Measurements from ENCODE around the gene MED13L. TPM values are rescaled to one million over a fixed set of nuclear protein-coding genes. Genes with fewer than 3 reads are reported as not detected.

MED13L gene
- total and polyA plus RNA-seq, 2 donors (not counting 3 experiments of a cell fraction or from before 2014, with no cell fraction given): 27.4 to 93.6 TPM

DNA sequence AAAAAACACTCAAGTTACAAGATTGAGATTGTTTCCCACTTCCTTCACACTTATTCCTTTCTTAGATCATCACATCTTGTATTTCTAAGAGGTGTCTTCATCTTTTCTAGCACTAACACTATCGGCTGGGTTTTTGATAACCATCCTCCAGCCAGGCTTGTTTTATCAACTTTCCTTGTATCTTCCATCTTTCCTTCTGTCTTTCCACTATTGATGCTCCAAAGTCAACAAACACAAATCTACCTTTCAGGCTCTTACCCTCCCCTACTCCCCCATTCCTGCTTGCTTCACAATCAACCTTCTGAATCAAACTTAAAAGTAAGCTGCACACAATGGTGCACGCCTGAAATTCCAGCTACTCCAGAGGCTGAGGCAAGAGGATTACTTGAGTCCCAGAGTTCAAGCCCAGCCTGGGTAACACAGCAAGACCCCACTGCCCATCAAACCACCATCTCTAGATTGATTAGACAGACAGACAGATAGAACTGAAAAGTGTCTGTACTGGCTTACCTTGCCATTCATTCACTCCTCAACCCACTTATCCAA is 12.9 kb downstream of the MED13L start:
- Histone ChIP-seq H2AFZ (ENCODE audit: low read depth, low read length) (no peak overlapping the region), H3K4me3 (replicated peaks in 1 of 3; ENCODE audit: insufficient read depth in 1 of 3, low read depth in 1 of 3, low read length in 3 of 3) (no peak overlapping the region), H3K4me1 (ENCODE audit: control insufficient read depth, extremely low read depth, insufficient read depth, low read length) (peaks cover 13% of the 10 kb centered on the region), H3K79me2 (ENCODE audit: control insufficient read depth, insufficient read depth, low read length) (peaks cover 92% of the 10 kb centered on the region), H3K9me3 (replicated peaks; ENCODE audit: control insufficient read depth, insufficient read depth, low read length) (no peaks in the 10 kb centered on the region), H4K20me1 (replicated peaks; ENCODE audit: control insufficient read depth, extremely low read depth, insufficient read depth, low read length) (peaks cover 26% of the 10 kb centered on the region), H3K4me2 (ENCODE audit: insufficient read depth, low read length) (no peak overlapping the region), H3K27ac (ENCODE audit: insufficient read depth, low read depth, low read length) (no peak overlapping the region), H3K9me1 (replicated peaks; ENCODE audit: control insufficient read depth, extremely low read depth, insufficient read depth, low read length) (no peaks in the 10 kb centered on the region), H3K36me3 (ENCODE audit: control insufficient read depth in 2 of 2, extremely low read depth in 1 of 2, insufficient read depth in 2 of 2, low read length in 2 of 2) (no peaks in the 10 kb centered on the region), H3K9ac (replicated peaks; ENCODE audit: extremely low read depth, insufficient read depth, low read length) (no peak overlapping the region), H3K27me3 (ENCODE audit: control insufficient read depth in 2 of 2, insufficient read depth in 2 of 2, low read length in 2 of 2) (no peaks in the 10 kb centered on the region)
- ChIA-PET CTCF (interaction anchor here (1.5 to 1.9 kb wide), 2 partner anchors 124 to 265 kb away, joined by 5 read pairs; no protein-coding TSS in a partner anchor), POLR2A (no interaction called here)
- intact Hi-C loops (cut with micrococcal nuclease) (no loop called here), dilution Hi-C loops (cut with MboI; ENCODE audit: extremely low pct_ligation_motif_present, low sequenced_read_pairs) (no loop called here)
- no TSS peak for BruUV-seq (replicated peaks)
- no peak for DNase-seq (ENCODE audit: low read depth, low spot score)
- FAIRE-seq: no peak
- TF ChIP-seq, protein P1, sequence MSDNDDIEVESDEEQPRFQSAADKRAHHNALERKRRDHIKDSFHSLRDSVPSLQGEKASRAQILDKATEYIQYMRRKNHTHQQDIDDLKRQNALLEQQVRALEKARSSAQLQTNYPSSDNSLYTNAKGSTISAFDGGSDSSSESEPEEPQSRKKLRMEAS (IDR thresholded peaks at IDR 0.05; ENCODE audit: insufficient read depth, insufficient read length): no peak
- TF ChIP-seq MYC (IDR thresholded peaks at IDR 0.05; ENCODE audit: low read depth, low read length) (no peak), POLR2AphosphoS5 (IDR thresholded peaks at IDR 0.05; ENCODE audit: insufficient read depth, low read depth, low read length) (no peak), EZH2 (IDR thresholded peaks at IDR 0.05; ENCODE audit: borderline replicate concordance, low read depth, low read length, severe bottlenecking) (no peak), FOS (IDR thresholded peaks at IDR 0.05; ENCODE audit: borderline replicate concordance, insufficient read depth, low read length) (no peak), JUN (IDR thresholded peaks at IDR 0.05; ENCODE audit: borderline replicate concordance, insufficient read depth, insufficient read length, low read depth) (no peak), POLR2A (IDR thresholded peaks at IDR 0.05; ENCODE audit: low read depth, low read length) (no peak), GATA2 (IDR thresholded peaks at IDR 0.05; ENCODE audit: insufficient read depth, insufficient read length, low read depth, low read length) (no peak)
- TF ChIP-seq, protein P2, sequence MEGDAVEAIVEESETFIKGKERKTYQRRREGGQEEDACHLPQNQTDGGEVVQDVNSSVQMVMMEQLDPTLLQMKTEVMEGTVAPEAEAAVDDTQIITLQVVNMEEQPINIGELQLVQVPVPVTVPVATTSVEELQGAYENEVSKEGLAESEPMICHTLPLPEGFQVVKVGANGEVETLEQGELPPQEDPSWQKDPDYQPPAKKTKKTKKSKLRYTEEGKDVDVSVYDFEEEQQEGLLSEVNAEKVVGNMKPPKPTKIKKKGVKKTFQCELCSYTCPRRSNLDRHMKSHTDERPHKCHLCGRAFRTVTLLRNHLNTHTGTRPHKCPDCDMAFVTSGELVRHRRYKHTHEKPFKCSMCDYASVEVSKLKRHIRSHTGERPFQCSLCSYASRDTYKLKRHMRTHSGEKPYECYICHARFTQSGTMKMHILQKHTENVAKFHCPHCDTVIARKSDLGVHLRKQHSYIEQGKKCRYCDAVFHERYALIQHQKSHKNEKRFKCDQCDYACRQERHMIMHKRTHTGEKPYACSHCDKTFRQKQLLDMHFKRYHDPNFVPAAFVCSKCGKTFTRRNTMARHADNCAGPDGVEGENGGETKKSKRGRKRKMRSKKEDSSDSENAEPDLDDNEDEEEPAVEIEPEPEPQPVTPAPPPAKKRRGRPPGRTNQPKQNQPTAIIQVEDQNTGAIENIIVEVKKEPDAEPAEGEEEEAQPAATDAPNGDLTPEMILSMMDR (IDR thresholded peaks at IDR 0.05; ENCODE audit: extremely low read depth in 1 of 2, insufficient read depth in 1 of 2, low read depth in 1 of 2, low read length in 2 of 2): no peak
